ENCODE measurements around the gene AUTS2.

- TF ChIP-seq EZH2 (IDR thresholded peaks at IDR 0.05; ENCODE audit: insufficient read depth, poor library complexity, severe bottlenecking) = no peak
- TF ChIP-seq EZH2phosphoT487 (IDR thresholded peaks at IDR 0.05; ENCODE audit: insufficient read depth, low read depth) = no peak
Observed at GRCh38 chr7:70460071-70460470, 861.8 kb downstream of the AUTS2 start.

Data from GM23248 (cell line).